ENCODE results near the gene SH3YL1.

- no peak for TF ChIP-seq CTCF (IDR thresholded peaks at IDR 0.05; ENCODE audit: low read length)
- TF ChIP-seq EZH2 (optimal IDR thresholded peaks at IDR 0.05; ENCODE audit: low read depth, low read length): no peak
Measured at GRCh38 chr2:263022-263738, 652 bp downstream of the SH3YL1 start.

All from MM.1S (cell line).